H1 (cell line): ENCODE measurements around the gene UCKL1. TPM values are rescaled to one million over a fixed set of nuclear protein-coding genes. Genes with fewer than 3 reads are reported as not detected.

ENCODE experiments used
- ASH2L ChIP-seq: fragments of 200-600, 300-600 bp; sonication (generic); IDR thresholded peaks from one replicate; pipeline ENCODE4 v1.7.1; 2017; ENCODE audit warnings: low read length
- BRCA1 ChIP-seq: IDR thresholded peaks from 2 replicates; pipeline ENCODE4 v1.6.1; 2012; ENCODE audit warnings: low read depth, low read length, improper control_type of control experiment
- CHD2 ChIP-seq: IDR thresholded peaks from 2 replicates; pipeline ENCODE4 v1.6.1; 2012; ENCODE audit warnings: low read length, improper control_type of control experiment
- CREB1 ChIP-seq: IDR thresholded peaks from 2 replicates; pipeline ENCODE4 v1.6.1; 2012; ENCODE audit warnings: inconsistent platforms
- E2F6 ChIP-seq: IDR thresholded peaks from 2 replicates; pipeline ENCODE4 v1.6.1; 2012; ENCODE audit warnings: inconsistent platforms
- EZH2 ChIP-seq: fragments of 200-600 bp; sonication (generic); IDR thresholded peaks from 2 replicates; pipeline ENCODE4 v1.7.1; 2012; ENCODE audit warnings: low read depth, mild to moderate bottlenecking, moderate library complexity, low read length, inconsistent platforms; ENCODE audit not compliant: severe bottlenecking
- KDM4A ChIP-seq: IDR thresholded peaks from one replicate; pipeline ENCODE4 v1.7.1; 2012; ENCODE audit warnings: low read depth, mild to moderate bottlenecking, moderate library complexity, low read length, inconsistent platforms; ENCODE audit not compliant: severe bottlenecking
- KDM5A ChIP-seq: fragments of 200-600 bp; IDR thresholded peaks from 2 replicates; pipeline ENCODE4 v1.7.1; 2012; ENCODE audit warnings: mild to moderate bottlenecking, low read length, inconsistent platforms, mixed read lengths
- NANOG ChIP-seq: IDR thresholded peaks from 2 replicates; pipeline ENCODE4 v1.6.1; 2011; ENCODE audit warnings: low read length, low read depth, mild to moderate bottlenecking, inconsistent platforms; ENCODE audit not compliant: insufficient read depth, poor library complexity, severe bottlenecking
- NRF1 ChIP-seq: IDR thresholded peaks from 2 replicates; pipeline ENCODE4 v1.6.1; 2011; ENCODE audit warnings: mild to moderate bottlenecking, low read depth, low read length, improper control_type of control experiment
- POLR2A ChIP-seq, 2 experiments: IDR thresholded peaks; 1 replicate in 1 of 2; 2 replicates in 1 of 2; pipeline ENCODE4 v1.6.1; 2011; ENCODE audit warnings: low read depth in 2 of 2, low read length in 2 of 2, mild to moderate bottlenecking in 2 of 2; ENCODE audit errors: control extremely low read depth in 1 of 2
- POLR2AphosphoS5 ChIP-seq: IDR thresholded peaks from 2 replicates; pipeline ENCODE4 v1.6.1; 2011; ENCODE audit warnings: low read depth, low read length
- RNF2 ChIP-seq: fragments of 200-900, 300-1000 bp; sonication (generic); IDR thresholded peaks from 2 replicates; pipeline ENCODE4 v1.7.1; 2016; ENCODE audit warnings: borderline replicate concordance, low read depth, mild to moderate bottlenecking, antibody characterized with exemption, low read length; ENCODE audit not compliant: poor library complexity, severe bottlenecking; ENCODE audit errors: missing control alignments
- RXRA ChIP-seq: IDR thresholded peaks from 2 replicates; pipeline ENCODE4 v1.6.1; 2011; ENCODE audit warnings: low read depth, mild to moderate bottlenecking, low read length, moderate library complexity; ENCODE audit not compliant: insufficient read depth
- SIN3A ChIP-seq, 2 experiments: IDR thresholded peaks in 1 of 2; conservative IDR thresholded peaks in 1 of 2; 2 replicates each; pipeline ENCODE4 v1.6.1; 2011 to 2012; ENCODE audit warnings: low read length in 2 of 2, improper control_type of control experiment in 1 of 2, low read depth in 1 of 2, mild to moderate bottlenecking in 1 of 2
- SIX5 ChIP-seq: IDR thresholded peaks from 2 replicates; pipeline ENCODE4 v1.6.1; 2011; ENCODE audit warnings: mild to moderate bottlenecking, low read depth, low read length
- SRF ChIP-seq: IDR thresholded peaks from 2 replicates; pipeline ENCODE4 v1.6.1; 2011; ENCODE audit warnings: mild to moderate bottlenecking, low read depth, low read length, moderate library complexity
- YY1 ChIP-seq: IDR thresholded peaks from 2 replicates; pipeline ENCODE4 v1.6.1; 2011; ENCODE audit warnings: low read depth, mild to moderate bottlenecking, low read length
- ZNF274 ChIP-seq: IDR thresholded peaks from 2 replicates; pipeline ENCODE4 v1.7.0; 2012; ENCODE audit warnings: low read length, borderline replicate concordance; ENCODE audit errors: extremely low read depth
- polyA plus RNA-seq, 7 experiments: library from polyadenylated mRNA; depleted of rRNA in 3 of 7; stranded (reverse) in 5 of 7; unstranded in 2 of 7; fragments of >200 nt in 5 of 7; fragments of 200-250 nt in 2 of 7; gene quantifications; 1 replicate in 5 of 7; 2 replicates in 1 of 7; 4 replicates in 1 of 7; pipeline versions ENCODE4 v1.2.1 to v1.2.3, GENCODE V29; 2011 to 2013; ENCODE audit warnings: missing spikeins in 2 of 7, mixed read lengths in 2 of 7
- total RNA-seq: library from RNA; stranded (reverse); fragmentation: NEBNext Ultra II Directional; extraction: Animal tissue kit (Norgen Biotek cat#: 25700); gene quantifications from 2 replicates; pipeline ENCODE4 v1.2.1, GENCODE V29; 2021
- TF ChIP-seq, protein P1 (sequence below): IDR thresholded peaks from 2 replicates; pipeline ENCODE4 v1.6.1; 2011; ENCODE audit warnings: low read length, improper control_type of control experiment
- TF ChIP-seq, protein P2 (sequence below): IDR thresholded peaks from 2 replicates; pipeline ENCODE4 v1.6.1; 2012; ENCODE audit warnings: inconsistent platforms

The UCKL1 gene
- total and polyA plus RNA-seq, 2 of the 8 experiments (the other 6 are each of a cell fraction or from before 2014, with no cell fraction given), result 36.5 to 91.2 TPM

- TF ChIP-seq KDM4A (peak; percentile 89), RNF2 (no peak), ZNF274 (no peak), SIX5 (peak; percentile 95), RXRA (no peak), YY1 (peak; percentile 89), ASH2L (peak; percentile 71), POLR2A (IDR thresholded peaks at IDR 0.05; ENCODE audit: control extremely low read depth in 1 of 2, low read depth in 2 of 2, low read length in 2 of 2) (peak in 1 of 2 experiments; percentile 84; a peak in 1 of 3 replicates), CREB1 (peak; percentile 75), EZH2 (no peak), NRF1 (0 out of 2 replicates have a peak, but pooled peaks have one; percentile 11), KDM5A (0 out of 2 replicates have a peak, but pooled peaks have one; percentile 10), POLR2AphosphoS5 (peak; percentile 26), CHD2 (peak; percentile 63; the same call in 1 of the 2 replicates), SIN3A (conservative IDR thresholded peaks at IDR 0.05 in 1 of 2, IDR thresholded peaks at IDR 0.05 in 1 of 2; ENCODE audit: low read depth in 1 of 2, low read length in 2 of 2) (peak in 1 of 2 experiments; percentile 89; a peak in 1 of 4 replicates), SRF (0 out of 2 replicates have a peak, but pooled peaks have one; percentile 20), BRCA1 (no peak), NANOG (no peak), E2F6 (peak; percentile 24; the same call in 1 of the 2 replicates)
- TF ChIP-seq, protein P1, sequence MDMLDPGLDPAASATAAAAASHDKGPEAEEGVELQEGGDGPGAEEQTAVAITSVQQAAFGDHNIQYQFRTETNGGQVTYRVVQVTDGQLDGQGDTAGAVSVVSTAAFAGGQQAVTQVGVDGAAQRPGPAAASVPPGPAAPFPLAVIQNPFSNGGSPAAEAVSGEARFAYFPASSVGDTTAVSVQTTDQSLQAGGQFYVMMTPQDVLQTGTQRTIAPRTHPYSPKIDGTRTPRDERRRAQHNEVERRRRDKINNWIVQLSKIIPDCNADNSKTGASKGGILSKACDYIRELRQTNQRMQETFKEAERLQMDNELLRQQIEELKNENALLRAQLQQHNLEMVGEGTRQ, result peak; percentile 69; the same call in 1 of the 2 replicates
- TF ChIP-seq, protein P2, sequence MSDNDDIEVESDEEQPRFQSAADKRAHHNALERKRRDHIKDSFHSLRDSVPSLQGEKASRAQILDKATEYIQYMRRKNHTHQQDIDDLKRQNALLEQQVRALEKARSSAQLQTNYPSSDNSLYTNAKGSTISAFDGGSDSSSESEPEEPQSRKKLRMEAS, result peak; percentile 91
Measured at GRCh38 chr20:63955827-63956663, at the start of gene UCKL1 (continued).
